Epithelial cell of esophagus (primary cell): ENCODE measurements around the gene RASGRP2.

Experiments used
- DNase-seq: peaks from one replicate; pipeline ENCODE4 v3.0.0; 2010; ENCODE audit warnings: low read depth
- H3K4me3 ChIP-seq: 2 replicates; pipeline ENCODE4 v1.5.1; 2011; ENCODE audit warnings: mild to moderate bottlenecking, low read length, control low read depth
- TF ChIP-seq, protein P1 (sequence below): IDR thresholded peaks from 2 replicates; pipeline ENCODE4 v1.5.1; 2011; ENCODE audit warnings: low read depth, mild to moderate bottlenecking, low read length, control low read depth, inconsistent platforms; ENCODE audit not compliant: insufficient read depth; ENCODE audit errors: missing control alignments

Gene RASGRP2

GRCh38 chr11:64743591-64744543, at the start of gene RASGRP2:
RASGRP2 (minus strand) TSS chr11:64744142; CDS start chr11:64742866, 1,276 bp downstream.
- TF ChIP-seq, protein P1, sequence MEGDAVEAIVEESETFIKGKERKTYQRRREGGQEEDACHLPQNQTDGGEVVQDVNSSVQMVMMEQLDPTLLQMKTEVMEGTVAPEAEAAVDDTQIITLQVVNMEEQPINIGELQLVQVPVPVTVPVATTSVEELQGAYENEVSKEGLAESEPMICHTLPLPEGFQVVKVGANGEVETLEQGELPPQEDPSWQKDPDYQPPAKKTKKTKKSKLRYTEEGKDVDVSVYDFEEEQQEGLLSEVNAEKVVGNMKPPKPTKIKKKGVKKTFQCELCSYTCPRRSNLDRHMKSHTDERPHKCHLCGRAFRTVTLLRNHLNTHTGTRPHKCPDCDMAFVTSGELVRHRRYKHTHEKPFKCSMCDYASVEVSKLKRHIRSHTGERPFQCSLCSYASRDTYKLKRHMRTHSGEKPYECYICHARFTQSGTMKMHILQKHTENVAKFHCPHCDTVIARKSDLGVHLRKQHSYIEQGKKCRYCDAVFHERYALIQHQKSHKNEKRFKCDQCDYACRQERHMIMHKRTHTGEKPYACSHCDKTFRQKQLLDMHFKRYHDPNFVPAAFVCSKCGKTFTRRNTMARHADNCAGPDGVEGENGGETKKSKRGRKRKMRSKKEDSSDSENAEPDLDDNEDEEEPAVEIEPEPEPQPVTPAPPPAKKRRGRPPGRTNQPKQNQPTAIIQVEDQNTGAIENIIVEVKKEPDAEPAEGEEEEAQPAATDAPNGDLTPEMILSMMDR: peak; percentile 42
- no peak within 1 kb of the TSS for H3K4me3 ChIP-seq
- peak; percentile 31 for DNase-seq

DNA sequence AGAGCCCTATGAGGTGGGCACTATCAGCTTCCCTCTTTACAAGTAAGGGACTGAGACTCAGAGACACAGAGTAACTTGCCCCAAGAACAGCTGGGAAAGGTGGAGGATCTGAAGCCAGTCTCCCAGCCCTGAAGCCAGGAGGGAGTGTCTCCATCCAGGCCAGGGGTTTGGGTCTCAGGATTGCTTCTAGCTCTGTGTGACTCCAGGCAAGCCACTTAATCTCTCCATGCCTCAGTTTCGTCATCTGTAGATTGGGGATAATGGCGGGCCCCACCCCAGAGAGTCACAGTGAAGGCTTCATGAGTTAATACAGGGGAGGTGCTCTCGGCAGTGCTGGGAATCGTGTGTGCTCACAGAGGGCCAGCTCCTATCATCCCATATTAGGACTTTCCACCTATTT, 48.5 kb upstream of the RASGRP2 start:
- H3K4me3 ChIP-seq: no peak overlapping the region
- TF ChIP-seq, protein P1: no peak
- no peak for DNase-seq

DNA sequence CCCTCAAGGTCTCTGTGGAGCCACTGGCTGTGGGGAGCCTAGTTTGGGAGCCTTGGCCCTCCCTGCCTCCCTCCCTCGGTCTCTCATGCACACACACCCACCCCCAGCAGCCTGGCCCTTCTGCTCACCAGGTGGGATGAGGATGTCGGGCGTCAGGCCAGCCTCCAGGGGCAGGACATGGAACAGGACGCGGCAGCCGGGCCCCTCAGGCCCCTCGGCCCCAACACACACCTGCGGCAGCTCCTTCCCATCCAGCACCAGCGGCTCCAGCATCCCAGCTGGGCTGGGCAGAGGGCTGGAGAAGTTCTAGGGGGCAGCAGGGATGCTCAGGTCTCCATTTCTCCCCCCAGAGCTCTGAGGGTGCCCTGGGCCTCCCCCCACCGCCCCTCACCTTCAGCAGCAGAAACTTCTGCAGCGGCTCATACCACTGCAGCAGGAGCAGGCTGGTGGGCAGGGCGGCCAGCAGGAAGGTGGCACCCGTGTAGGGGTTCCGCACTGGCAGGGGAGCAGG, 47.9 kb upstream of the RASGRP2 start:
- TF ChIP-seq, protein P1: no peak
- H3K4me3 ChIP-seq: no peak overlapping the region
- no peak for DNase-seq

- TF ChIP-seq, protein P1: no peak
- no peak for DNase-seq
- no peak overlapping the region for H3K4me3 ChIP-seq
These were observed 46.5 kb upstream of the RASGRP2 start for GRCh38 chr11:64790205-64791095.

DNA sequence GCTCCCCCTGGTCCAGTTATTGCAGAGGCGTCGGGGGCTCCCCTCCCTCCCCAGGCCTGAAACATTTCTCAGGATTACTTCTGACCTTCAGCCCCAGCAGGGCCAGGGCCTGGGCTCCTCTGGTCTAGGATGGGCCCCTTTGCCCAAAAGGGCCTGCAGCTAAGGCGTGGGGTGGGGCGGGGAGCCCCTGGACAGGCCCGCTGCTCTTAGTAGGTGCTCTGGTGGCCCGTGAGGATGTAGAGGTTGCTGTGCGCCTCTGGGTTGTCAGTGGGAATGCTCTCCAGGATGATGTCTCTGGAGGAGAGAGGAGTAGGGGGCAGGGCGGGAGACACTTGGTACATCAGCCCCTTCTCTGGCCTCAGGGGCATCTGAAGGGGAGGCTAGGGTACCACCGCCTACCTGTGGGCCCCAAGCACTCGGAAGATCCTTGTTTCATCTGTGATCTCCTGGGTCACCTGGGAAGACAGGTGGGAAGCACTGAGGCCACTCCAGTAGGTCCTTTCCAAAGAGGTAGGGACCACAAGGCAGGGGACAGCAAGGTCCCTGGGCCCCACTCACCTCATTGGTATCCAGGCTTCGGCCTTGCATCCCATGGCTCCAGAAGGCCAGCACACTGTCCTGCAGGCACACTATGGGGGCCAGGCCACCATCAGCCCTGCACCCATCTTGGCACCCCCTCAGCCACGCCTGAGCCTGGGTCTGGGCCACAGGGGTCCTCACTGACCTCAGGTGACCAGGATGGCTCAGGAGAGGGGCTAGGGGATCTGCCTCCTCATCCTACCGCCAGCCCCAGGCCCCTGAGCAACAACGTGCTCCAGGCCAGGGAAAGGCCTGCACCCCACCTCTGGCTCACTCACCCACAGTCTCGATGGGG, 45.6 kb upstream of the RASGRP2 start:
- no peak for DNase-seq
- H3K4me3 ChIP-seq: no peak overlapping the region
- TF ChIP-seq, protein P1: no peak
